ENCODE measurements around the gene COP1. TPM values are rescaled to one million over a fixed set of nuclear protein-coding genes. Genes with fewer than 3 reads are reported as not detected.

The COP1 gene
- total and polyA plus RNA-seq, 2 of the 8 experiments (the other 6 are each of a cell fraction or from before 2014, with no cell fraction given), result 26.2 to 44.9 TPM

DNA sequence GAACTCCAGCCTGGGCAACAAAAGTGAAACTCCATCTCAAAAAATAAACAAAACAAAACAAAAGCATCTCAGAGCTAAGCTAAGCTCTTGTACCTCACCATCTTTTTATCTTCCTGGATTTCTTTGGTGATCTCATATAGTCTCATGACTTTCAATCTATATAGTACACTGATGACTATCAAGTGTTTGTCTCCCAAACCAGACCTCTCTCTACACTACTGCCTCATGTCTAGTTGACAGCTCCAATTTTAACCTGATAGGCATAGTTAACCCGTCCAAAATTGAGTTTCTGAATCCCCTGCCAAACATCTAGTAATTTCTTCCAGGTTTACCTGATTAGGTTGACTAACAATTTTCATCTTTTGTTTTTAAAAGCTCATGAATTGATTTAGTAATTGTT lies 151.7 kb downstream of the COP1 start:
- Histone ChIP-seq H3K56ac (replicated peaks; ENCODE audit: insufficient read length, low read depth, low read length) (no peak overlapping the region), H3K23ac (ENCODE audit: insufficient read length) (no peak overlapping the region), H3K36me3 (ENCODE audit: control insufficient read depth in 2 of 4, insufficient read depth in 4 of 4, low read length in 3 of 4) (no peaks in the 10 kb centered on the region), H3K4me3 (ENCODE audit: extremely low read depth in 1 of 4, insufficient read depth in 2 of 4, low read depth in 3 of 4, low read length in 4 of 4) (no peak overlapping the region), H3K14ac (ENCODE audit: insufficient read length) (no peak overlapping the region), H3K4me2 (ENCODE audit: insufficient read depth in 1 of 2, low read depth in 2 of 2, low read length in 2 of 2) (no peak overlapping the region), H2BK20ac (ENCODE audit: low read length) (no peak overlapping the region), H2BK5ac (ENCODE audit: low read depth, low read length) (no peak overlapping the region), H3K79me2 (ENCODE audit: control insufficient read depth in 1 of 2, insufficient read depth in 2 of 2, low read length in 2 of 2) (no peaks in the 10 kb centered on the region), H3K23me2 (ENCODE audit: low read depth, low read length) (peaks cover 2% of the 10 kb centered on the region; the same call in 1 of the 2 replicates), H4K20me1 (replicated peaks in 1 of 2; ENCODE audit: control insufficient read depth in 1 of 2, insufficient read depth in 2 of 2, low read length in 2 of 2) (peaks cover 0 to 2% of the 10 kb centered on the region in 2 experiments), H2BK12ac (ENCODE audit: low read depth, low read length) (no peak overlapping the region), H4K8ac (ENCODE audit: extremely low read depth, insufficient read depth, low read length) (no peak overlapping the region), H2BK15ac (ENCODE audit: low read length) (no peak overlapping the region), H2AK5ac (ENCODE audit: low read depth, low read length) (no peak overlapping the region), H3K4me1 (replicated peaks in 1 of 4; ENCODE audit: control insufficient read depth in 3 of 4, insufficient read depth in 4 of 4, low read length in 3 of 4) (no peaks in the 10 kb centered on the region), H3K9me3 (ENCODE audit: insufficient read depth in 2 of 2, low read depth in 1 of 2, low read length in 1 of 2) (no peaks in the 10 kb centered on the region), H3K27ac (ENCODE audit: low read depth, low read length) (no peak overlapping the region), H4K5ac (ENCODE audit: insufficient read length, low read depth, low read length) (no peak overlapping the region), H3K18ac (ENCODE audit: extremely low read depth, low read length) (no peak overlapping the region), H3K4ac (replicated peaks; ENCODE audit: insufficient read length, low read depth, low read length) (no peak overlapping the region), H3K79me1 (ENCODE audit: low read depth, low read length) (no peaks in the 10 kb centered on the region), H4K91ac (replicated peaks; ENCODE audit: insufficient read length, low read length) (no peak overlapping the region), H2BK120ac (replicated peaks; ENCODE audit: low read depth, low read length) (no peak overlapping the region), H2AFZ (ENCODE audit: low read length) (no peak overlapping the region), H3K27me3 (replicated peaks in 1 of 4; ENCODE audit: control insufficient read depth in 3 of 4, extremely low read depth in 1 of 4, insufficient read depth in 3 of 4, low read length in 3 of 4) (no peaks in the 10 kb centered on the region), H3K9ac (replicated peaks in 1 of 4; ENCODE audit: extremely low read depth in 1 of 4, low read depth in 3 of 4, low read length in 3 of 4) (no peak overlapping the region)
- 92% methylated on average over 1 of the region's 1 CpG; no CpG with 5 or more reads in 1 of the 2 experiments for WGBS, 2 experiments (ENCODE audit: extremely low coverage in 1 of 2, insufficient coverage in 1 of 2, insufficient read length in 1 of 2, insufficient replicate concordance in 2 of 2, low coverage in 1 of 2, low lambda C conversion rate in 2 of 2, missing lambda C conversion rate in 1 of 2)
- DNase-seq (ENCODE audit: low read depth in 1 of 2, low spot score in 2 of 2) (no peak), FAIRE-seq (no peak)
- ChIA-PET POLR2A (ENCODE audit: partially characterized antibody) (no interaction called here), CTCF (ENCODE audit: partially characterized antibody) (interaction anchor here (0.5 kb wide), 1 partner anchor 155 kb away, joined by 3 read pairs; no protein-coding TSS in a partner anchor)
- no peak for TF ChIP-seq TAF7 (optimal IDR thresholded peaks at IDR 0.05; ENCODE audit: borderline replicate concordance, low read depth, low read length)
- TF ChIP-seq ATF3 (IDR thresholded peaks at IDR 0.05; ENCODE audit: insufficient read depth, low read depth, low read length), result no peak
- TF ChIP-seq RAD21 (IDR thresholded peaks at IDR 0.05 in 1 of 2, conservative IDR thresholded peaks at IDR 0.05 in 1 of 2; ENCODE audit: low read depth in 2 of 2, low read length in 2 of 2), result no peak
- no peak for TF ChIP-seq EP300 (IDR thresholded peaks at IDR 0.05; ENCODE audit: borderline replicate concordance in 1 of 2, low read depth in 2 of 2, low read length in 2 of 2)
- no peak for TF ChIP-seq PHF8 (conservative IDR thresholded peaks at IDR 0.05; ENCODE audit: low read depth, low read length)
- TF ChIP-seq CHD1 (IDR thresholded peaks at IDR 0.05; ENCODE audit: low read depth, low read length), result no peak
- TF ChIP-seq CTBP2 (IDR thresholded peaks at IDR 0.05; ENCODE audit: borderline replicate concordance, insufficient read depth, insufficient read length, low read length), result no peak
- no peak for TF ChIP-seq SIX5 (IDR thresholded peaks at IDR 0.05; ENCODE audit: low read depth, low read length)
- no peak for TF ChIP-seq TAF1 (IDR thresholded peaks at IDR 0.05; ENCODE audit: low read depth, low read length)
- no peak for TF ChIP-seq FOSL1 (IDR thresholded peaks at IDR 0.05; ENCODE audit: insufficient read depth, low read depth, low read length)
- TF ChIP-seq SAP30 (IDR thresholded peaks at IDR 0.05; ENCODE audit: insufficient read depth, insufficient replicate concordance, low read length), result no peak
- TF ChIP-seq JUN (IDR thresholded peaks at IDR 0.05; ENCODE audit: low read depth, low read length), result no peak
- TF ChIP-seq CREB1 (IDR thresholded peaks at IDR 0.05), result no peak
- no peak for TF ChIP-seq BACH1 (IDR thresholded peaks at IDR 0.05; ENCODE audit: low read length)
